ENCODE data around the gene CNEP1R1. TPM values are rescaled to one million over a fixed set of nuclear protein-coding genes. Genes with fewer than 3 reads are reported as not detected.
"Not testable (repeated sequence)": the region's sequence is repeated elsewhere in the genome, so short reads cannot be mapped to it uniquely, and the experiment has no call there.

Gene CNEP1R1, protein sequence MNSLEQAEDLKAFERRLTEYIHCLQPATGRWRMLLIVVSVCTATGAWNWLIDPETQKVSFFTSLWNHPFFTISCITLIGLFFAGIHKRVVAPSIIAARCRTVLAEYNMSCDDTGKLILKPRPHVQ
- 13.7 and 17.9 TPM in 2 replicates for total RNA-seq (2014; rRNA removed; shearing (Covaris generic))
- polyA plus RNA-seq (2015; cell fraction: cytosol; rRNA removed), result 19.4 and 20.8 TPM in 2 replicates
- polyA plus RNA-seq (2015; cell fraction: nucleus; rRNA removed), result 22.7 and 25.4 TPM in 2 replicates

DNA sequence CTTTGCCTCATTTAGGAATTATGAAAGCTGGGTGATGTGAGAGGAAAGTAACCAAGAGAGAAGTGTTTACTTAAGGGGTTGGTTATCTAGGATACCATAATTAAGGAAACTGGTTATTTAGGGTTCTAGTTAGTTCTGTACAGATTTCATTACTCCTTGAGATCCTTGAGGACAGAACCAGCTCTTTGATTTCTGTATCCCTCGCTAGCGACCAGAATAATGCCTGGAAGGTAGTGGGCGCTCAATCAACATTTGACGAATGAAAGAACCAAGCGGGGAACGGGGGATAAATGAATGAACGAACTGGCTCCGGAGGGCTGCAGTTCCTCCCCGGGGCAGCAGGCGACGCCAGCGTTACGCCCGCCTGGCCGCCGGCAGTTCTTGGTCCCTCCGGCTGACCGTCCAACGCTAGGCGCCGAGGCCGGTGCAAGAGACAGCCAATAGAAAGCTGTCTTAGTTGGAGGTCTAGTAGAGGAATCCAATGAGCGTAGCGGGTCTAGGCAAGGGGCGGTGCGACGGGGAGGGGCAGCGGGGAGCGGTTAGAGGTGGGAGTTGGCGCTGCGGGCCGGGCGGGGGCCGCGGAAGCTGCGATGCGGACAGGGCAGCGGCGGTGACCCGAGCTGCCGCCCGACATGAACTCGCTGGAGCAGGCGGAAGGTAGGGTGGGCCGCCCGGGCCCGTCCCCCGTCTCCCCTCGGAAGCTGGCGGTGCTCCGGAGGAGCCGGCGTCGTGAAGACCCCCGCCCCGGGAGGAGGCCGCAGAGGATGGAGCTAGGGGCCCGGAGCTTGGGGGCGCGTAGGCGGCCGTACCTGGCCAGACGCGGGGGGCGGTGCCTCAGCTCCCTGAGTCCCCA lies at the start of gene CNEP1R1:
Gene CNEP1R1, plus strand, starts transcription at position 542 of the 853 bp plus-strand sequence. Its CDS starts 91 bp downstream, at position 633.
- peak; percentile 95 for DNase-seq (ENCODE audit: low read depth)

DNA sequence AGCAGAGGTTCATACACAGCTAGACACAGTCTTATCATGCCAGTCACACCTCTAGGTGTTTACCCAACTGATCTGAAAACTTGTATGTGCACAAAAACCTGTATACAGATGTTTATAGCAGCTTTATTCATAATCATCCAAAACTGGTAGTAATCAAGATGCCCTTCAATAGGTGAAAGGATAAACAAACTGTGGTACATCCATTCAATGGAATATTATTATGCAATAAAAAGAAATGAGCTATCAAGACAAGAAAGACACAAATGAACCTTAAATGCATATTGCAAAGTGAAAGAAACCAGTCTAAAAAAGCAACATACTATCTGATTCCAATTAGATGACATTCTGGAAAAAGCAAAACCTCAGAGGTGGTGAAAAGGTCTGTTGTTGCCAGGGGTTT lies 47.6 kb upstream of the CNEP1R1 start:
- DNase-seq (ENCODE audit: low read depth), result no peak

DNA sequence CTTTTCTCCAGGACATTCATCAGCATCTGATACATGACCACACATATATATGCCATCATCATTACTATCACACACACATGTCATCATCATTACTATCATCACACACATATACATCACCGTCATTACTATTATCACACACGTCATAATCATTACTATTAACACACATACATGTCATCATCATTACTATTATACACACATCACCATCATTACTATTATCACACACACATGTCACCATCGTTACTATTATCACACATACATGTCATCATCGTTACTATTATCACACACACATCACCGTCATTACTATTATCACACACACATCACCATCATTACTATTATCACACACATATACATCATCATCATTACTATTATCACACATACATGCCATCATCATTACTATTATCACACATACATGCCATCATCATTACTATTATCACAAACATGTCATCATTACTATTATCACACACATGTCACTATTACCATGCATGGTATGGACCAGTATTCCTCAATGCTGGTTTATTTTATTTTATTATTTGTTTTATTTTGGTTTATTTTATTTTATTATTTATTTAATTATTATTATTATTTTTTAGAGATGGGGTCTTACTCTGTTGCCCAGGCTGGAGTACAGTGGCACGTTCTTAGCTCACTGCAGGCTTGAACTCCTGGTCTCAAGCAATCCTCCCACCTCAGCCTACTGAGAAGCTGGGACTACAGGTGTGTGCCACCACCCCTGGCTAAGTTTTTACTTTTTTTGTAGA lies 46.3 kb upstream of the CNEP1R1 start:
- DNase-seq (ENCODE audit: low read depth), result no peak

DNA sequence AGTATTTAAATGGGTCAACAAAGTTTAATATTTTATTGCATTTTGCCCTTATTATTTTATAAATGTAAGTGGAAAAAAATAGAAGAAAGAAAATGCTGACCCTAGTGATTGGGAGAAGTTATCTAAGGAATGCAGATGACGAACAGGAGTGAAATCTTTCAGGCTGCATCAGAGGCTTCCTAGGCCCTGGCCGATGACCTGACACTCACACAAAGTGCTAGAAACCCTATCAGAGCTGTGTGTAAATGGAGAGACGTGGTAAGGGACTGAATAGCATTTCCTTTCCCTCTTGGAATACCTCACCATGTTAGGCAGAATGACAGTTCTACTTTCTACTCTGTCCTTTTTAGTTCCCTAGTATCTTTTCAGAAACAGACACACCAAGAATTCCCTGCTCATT lies 44.9 kb upstream of the CNEP1R1 start:
- DNase-seq (ENCODE audit: low read depth), result no peak

DNA sequence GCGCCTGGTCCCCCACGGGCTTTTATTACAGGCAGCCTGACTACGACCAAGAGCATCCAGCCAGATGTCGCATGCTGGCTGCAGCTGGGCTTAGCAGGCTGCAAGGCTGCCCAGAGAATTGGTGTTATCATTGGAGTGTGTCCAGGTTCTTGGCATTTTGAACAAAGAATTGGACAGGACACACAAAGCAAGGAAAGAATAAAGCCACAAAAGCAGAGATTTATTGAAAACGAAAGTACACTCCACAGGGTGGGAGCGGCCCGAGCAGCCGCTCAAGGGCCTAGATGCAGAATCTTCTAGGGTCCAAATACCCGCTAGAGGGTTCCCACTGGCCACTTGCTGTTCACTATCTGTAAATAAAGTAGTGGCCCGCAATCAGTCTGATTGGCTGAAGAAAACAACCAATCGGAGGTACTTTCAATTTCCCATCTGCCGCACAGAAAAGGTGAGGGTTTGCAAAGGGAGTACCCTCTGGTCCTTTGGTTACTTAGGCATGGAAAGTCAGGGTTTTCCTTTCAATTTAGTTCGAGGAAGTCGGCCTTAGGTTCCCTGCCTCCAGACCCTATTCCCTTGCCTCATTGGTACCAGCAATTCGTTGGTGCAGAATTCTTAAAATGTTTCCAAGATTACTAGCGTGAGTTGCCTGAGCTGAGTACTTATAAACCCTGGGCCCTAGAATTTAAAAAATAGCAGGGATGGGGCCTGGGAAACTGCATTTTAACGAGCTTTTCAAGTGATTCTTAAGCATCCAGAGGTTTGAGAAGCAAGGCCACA lies 38.5 kb upstream of the CNEP1R1 start:
- DNase-seq (ENCODE audit: low read depth), result peak; percentile 62

DNA sequence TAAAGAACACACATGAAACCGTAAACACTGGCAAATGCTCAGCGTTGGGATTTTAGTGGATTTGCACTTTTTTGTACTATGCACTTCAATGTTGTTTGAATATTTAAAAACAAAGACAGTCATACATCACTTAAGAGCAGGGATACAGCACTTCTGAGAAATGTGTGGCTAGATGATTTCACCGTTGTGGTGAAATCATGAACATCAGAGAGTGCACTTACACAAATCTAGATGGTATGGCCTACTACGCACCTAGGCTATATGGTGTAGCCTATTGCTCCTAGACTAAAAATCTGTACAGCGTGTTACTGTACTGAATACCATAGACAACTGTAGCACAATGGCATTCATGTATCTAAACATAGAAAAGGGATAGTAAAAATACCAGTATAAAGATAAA lies 37.6 kb upstream of the CNEP1R1 start:
- DNase-seq (ENCODE audit: low read depth), result no peak

DNA sequence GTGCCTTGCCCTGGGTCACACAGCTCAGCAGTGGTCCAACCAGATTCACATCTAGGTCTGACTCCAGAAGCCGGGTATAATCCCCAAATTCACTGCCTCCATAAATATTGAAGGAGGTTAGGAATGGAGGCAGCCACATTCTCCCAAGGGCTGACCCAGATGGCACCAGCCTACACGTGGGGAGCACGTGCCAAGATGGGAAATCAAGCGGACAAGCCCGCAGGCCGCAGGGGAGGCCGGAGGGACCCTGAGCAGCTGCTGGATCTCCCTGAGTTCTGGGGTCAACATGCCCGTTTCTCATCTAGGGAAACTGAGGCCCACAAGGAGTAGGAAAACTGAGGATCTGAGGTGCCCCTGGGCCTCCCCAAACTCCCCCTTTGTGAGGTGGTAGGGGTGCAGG lies 32.2 kb upstream of the CNEP1R1 start:
- no peak for DNase-seq (ENCODE audit: low read depth)

DNA sequence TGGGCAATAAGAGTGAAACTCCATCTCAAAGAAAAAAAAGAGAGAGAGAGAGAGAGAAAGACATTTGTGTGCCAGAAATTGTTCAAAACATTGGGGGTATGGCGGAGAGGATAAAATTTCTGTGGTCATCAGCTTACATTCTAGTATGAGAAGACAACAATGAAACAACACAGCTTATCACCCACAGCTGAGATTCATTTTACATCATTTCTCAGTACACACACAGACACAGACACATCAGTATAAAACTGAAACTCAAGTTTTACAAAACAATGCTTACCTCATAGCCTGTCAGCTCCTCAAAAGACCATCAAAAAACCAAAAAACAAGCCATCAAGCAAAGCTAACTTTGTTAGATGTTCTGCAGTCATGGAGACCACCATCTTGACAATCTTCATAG lies 31.4 kb upstream of the CNEP1R1 start:
- no peak for DNase-seq (ENCODE audit: low read depth)

DNA sequence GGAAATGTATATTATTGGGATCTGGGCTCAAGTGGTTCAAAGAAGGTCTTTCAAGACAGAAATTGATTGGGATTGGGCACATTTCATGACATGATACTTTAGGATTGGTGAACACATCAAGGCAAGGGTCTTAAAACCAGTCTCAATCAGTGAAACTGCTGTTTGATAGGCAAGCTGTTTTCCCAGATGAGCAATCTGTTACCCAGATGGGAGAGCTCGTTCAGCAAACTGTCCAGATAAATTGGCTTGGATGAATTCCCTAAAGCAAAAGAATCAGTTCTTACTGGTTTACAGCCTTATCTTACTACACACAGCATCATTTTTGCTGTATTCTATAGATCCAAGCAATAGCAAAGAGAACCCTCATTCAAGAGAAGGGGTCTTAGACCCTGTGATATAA lies 31.0 kb upstream of the CNEP1R1 start:
- no peak for DNase-seq (ENCODE audit: low read depth)

DNA sequence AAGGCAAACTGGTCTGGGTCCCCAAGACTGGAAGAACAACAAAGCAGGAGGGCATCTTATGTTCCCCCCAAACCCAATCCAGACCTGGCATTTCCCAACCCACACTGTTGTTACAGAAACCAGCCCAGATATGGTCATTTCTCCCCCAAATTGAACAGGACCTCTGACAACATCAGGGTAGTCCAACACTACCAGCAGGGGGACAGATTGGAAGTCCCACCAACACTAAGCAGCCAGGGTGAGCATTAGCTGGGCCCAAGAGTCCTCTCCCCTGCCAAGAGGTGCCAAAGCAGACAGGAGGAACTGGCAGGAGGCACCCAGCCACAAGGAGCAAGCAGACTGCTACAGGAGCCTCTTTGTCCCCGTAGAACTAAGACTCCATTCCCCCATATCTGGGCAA lies 29.3 kb upstream of the CNEP1R1 start:
- no peak for DNase-seq (ENCODE audit: low read depth)

DNA sequence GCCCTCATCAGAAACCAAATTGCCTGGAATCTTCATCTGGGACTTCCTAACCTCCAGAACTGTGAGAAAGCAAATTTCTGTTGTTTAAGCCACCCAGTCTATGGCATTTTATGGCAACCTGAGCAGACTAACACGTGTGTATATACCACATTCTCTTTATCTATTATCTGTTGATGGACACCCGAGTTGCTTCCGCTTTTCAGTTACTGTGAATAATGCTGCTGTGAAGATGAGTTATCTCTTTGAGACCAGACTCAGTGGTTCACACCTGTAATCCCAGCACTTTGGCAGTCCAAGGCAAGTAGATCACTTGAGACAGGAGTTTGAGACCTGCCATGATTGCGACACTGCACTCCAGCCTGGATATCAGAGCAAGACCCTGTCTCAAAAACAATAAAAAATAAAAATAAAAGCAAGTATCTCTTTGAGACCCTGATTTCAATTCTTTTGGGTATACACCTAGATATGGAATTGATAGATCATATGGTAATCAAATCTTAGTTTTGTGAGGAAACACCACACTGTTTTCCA lies 27.2 kb upstream of the CNEP1R1 start:
- DNase-seq (ENCODE audit: low read depth), result no peak

DNA sequence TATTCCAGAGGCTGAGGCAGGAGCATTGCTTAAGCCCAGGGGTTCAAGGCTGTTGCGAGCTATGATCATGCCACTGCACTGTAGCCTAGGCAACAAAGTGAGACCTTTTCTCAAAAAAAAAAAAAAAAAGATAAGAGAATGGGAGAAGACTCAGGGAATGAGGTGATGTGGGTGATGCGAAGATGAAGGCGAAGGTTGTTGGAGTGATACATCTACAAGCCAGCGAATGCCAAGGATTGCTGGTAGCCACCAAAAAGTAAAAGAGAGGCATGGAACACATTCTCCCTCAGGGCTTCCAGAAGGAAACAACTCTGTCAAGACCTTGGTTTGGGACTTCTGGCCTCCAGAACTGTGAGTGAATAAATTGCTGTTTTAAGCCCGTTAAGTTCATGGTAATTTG lies 26.0 kb upstream of the CNEP1R1 start:
- DNase-seq (ENCODE audit: low read depth), result no peak

DNA sequence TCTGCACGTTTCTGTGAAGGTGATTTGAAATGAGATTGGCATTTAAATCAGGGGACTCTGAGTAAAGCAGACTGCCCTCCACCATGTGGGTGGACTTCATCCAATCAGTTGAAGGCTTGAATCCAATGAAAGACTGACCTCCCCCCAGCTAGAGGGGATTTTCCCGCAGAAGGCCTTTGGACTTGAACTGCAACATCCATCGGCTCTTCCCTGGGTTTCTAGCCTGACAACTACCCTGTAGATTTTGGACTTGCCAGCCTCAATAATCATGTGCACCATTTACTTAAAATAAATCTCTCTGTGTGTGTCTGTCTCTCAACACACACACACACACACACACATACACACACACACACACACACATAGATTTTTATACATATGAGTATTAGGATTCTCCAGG lies 23.9 kb upstream of the CNEP1R1 start:
- DNase-seq (ENCODE audit: low read depth), result no peak

DNA sequence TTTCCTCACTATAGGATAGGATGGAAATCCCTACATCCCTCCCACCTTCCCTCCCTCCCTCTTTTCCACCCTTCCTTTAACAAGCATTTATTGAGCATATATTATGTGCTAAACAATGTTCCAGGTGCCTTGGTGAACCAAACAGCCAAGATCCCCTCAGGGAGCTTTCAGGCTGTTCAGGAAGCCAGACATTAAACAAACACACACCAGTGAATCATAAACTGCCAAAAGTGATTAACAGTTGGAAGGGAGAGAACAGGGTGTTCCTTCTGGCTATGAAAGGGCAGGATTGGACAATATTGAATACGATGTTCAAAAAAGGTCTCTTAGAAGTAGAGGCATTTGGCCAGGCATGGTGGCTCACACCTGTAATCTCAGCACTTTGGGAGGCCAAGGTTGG lies 22.8 kb upstream of the CNEP1R1 start:
- no peak for DNase-seq (ENCODE audit: low read depth)

DNA sequence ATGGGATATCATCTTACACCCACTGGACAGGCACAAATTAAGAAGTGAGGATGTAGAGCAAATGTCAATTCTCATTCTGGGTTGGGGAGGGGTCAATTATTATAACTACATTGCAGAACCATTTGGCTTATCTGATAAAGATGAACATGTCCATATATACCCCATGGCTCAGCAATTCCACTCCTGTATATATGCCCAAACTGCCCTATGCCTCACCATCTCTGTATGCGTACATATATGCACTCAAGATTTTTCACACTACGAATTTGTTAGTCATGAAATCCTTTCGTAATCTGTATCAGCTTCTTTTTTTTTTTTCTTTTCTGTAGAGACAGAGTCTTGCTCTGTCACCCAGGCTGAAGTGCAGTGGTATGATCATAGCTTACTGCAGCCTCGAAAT lies 20.8 kb upstream of the CNEP1R1 start:
- no peak for DNase-seq (ENCODE audit: low read depth)

DNA sequence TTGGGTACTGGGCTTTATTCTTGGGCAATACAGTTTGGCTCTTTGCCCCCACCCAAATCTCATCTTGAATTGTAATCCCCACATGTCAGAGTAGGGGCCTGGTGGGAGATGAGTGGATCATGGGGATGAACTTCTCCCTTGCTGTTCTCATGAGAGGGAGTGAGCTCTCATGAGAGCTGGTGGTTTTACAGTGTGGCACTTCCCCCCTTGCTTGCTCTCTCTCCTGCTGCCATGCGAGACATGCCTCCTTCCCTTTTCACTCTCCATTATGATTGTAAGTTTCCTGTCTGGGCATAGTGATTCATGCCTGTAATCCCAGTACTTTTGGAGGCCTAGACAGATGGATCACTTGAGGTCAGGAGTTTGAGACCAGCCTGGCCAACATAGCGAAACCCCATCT lies 18.1 kb upstream of the CNEP1R1 start:
- DNase-seq (ENCODE audit: low read depth), result no peak

DNA sequence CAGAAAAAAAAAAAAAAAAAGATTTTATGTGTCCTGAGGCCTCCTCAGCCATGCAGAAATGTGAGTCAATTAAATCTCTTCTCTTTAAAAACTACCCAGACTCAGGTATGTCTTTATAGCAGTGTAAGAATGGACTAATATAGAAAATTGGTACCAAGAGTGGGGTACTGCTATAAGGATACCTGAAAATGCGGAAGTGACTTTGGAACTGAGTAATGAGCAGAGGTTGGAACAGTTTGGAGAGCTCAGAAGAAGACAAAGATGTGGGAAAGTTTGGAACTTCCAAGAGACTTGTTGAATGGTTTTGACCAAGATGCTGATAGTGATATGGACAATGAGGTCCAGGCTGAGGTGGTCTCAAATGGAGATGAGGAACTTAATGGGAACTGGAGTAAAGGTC lies 17.3 kb upstream of the CNEP1R1 start:
- no peak for DNase-seq (ENCODE audit: low read depth)

DNA sequence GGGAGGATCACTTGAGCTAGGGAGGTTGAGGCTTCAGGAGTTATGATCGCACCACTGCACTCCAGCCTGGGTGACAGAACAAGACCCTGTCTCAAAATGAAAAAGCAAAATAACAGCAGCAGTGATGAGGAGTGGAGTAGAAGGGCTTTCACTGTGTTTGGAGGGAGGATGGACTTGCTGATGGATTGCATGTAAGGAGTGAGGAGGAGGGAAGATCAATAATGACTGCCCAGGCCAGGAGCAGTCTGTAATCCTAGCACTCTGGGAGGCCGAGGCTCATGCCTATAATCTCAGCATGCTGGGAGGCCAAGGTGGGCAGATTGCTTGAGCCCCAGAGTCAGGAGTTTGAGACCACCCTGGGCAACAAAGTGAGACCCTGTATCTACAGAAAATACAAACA lies 14.8 kb upstream of the CNEP1R1 start:
- no peak for DNase-seq (ENCODE audit: low read depth)

DNA sequence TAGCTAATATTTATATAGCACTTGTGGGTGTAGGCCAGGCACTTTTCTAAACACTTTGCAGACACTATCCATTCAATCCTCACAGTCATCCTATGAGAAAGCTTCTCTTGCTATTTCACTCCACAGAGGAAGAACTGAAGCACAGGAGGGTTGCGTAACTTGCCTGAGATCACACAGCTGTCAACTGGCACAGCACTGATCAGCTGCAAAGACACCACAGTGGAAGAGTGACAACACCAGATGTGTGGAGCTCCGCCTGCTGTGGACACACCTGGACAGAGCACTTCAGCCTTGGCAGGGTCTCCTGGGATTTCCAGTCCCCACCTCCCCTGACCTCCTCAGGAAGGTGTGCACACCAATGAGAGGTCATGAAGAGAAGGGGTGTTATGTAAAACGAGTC lies 13.3 kb upstream of the CNEP1R1 start:
- no peak for DNase-seq (ENCODE audit: low read depth)

DNA sequence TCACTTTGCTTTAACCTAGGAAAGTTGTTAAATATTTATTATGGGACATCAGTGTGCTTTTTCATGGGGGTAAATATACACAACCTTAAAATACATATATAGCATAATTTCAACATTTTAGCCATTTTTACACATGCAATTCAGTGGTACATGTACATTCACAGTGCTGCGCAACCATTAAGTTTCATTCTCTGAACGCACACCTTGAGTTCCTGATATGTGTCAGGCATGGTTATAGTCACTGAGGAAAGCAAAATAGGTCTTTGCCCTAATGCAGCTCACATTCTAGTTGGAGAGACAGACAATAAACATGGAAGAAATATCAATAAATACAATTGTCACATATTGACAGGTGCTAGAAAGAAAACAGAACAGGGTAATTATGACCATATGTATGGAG lies 12.8 kb upstream of the CNEP1R1 start:
- DNase-seq (ENCODE audit: low read depth), result no peak

DNA sequence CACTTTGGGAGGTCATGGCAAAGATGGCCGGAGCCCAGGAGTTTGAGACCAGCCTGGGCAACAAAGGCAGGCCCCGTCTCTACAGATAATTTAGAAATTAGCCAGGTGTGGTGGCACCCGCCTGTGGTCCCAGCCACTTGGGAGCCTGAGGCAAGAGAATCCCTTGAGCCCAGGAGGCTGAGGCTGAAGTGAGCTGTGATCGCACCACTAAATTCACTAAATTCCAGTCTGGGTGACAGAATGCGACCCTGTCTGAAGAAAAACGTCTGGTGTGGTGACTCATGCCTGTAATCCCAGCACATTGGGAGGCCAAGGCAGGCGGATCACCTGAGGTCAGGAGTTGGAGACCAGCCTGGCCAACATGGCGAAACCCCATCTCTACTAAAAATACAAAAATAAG lies 10.8 kb upstream of the CNEP1R1 start:
- not testable (repeated sequence) for DNase-seq (ENCODE audit: low read depth)
